Aorta (tissue), 5 donors: ENCODE results near the gene CHAC2. TPM values are rescaled to one million over a fixed set of nuclear protein-coding genes. Genes with fewer than 3 reads are reported as not detected.
"Not testable (repeated sequence)": the region's sequence is repeated elsewhere in the genome, so short reads cannot be mapped to it uniquely, and the experiment has no call there.

ENCODE experiments used
- ATAC-seq: fragments of 200-7000 bp; cut with Tn5 transposase; one replicate; pipeline ENCODE4 v1.9.1; 2022; ENCODE audit warnings: moderate library complexity; ENCODE audit not compliant: low FRiP score
- DNase-seq, 2 donors: peaks; one replicate each; pipeline ENCODE4 v3.0.0-alpha.2; 2020
- H3K27ac ChIP-seq, 2 donors: one replicate each; pipeline ENCODE4 v1.5.1; 2013; ENCODE audit warnings: low read length in 2 of 2, mild to moderate bottlenecking in 2 of 2, moderate library complexity in 2 of 2, control low read depth in 1 of 2, inconsistent platforms in 1 of 2, low read depth in 1 of 2
- H3K27me3 ChIP-seq, 2 donors: one replicate each; pipeline ENCODE4 v1.6.1; 2013; ENCODE audit warnings: control low read depth in 1 of 2, low read length in 1 of 2, mild to moderate bottlenecking in 1 of 2, moderate library complexity in 1 of 2; ENCODE audit not compliant: insufficient read depth in 2 of 2, control insufficient read depth in 1 of 2
- H3K36me3 ChIP-seq, 2 donors: one replicate each; pipeline ENCODE4 v1.6.1; 2013; ENCODE audit warnings: control low read depth in 1 of 2, low read length in 1 of 2, mild to moderate bottlenecking in 1 of 2; ENCODE audit not compliant: insufficient read depth in 2 of 2, control insufficient read depth in 1 of 2
- H3K4me1 ChIP-seq, 2 donors: one replicate each; pipeline ENCODE4 v1.6.1; 2013; ENCODE audit warnings: low read length in 2 of 2, control low read depth in 1 of 2, mild to moderate bottlenecking in 1 of 2, moderate library complexity in 1 of 2; ENCODE audit not compliant: insufficient read depth in 2 of 2, control insufficient read depth in 1 of 2
- H3K4me3 ChIP-seq, 2 donors: one replicate each; pipeline ENCODE4 v1.5.1; 2013; ENCODE audit warnings: low read length in 2 of 2, control low read depth in 1 of 2, mild to moderate bottlenecking in 1 of 2
- H3K9me3 ChIP-seq: one replicate; pipeline ENCODE4 v1.6.1; 2013; ENCODE audit warnings: mild to moderate bottlenecking, low read length; ENCODE audit not compliant: control insufficient read depth
- WGBS, 2 donors: extraction: QIAGEN DNeasy Blood & Tissue Kit; methylation state at CpG; one replicate each; pipeline ENCODE4 v1.1.7; 2013; 5-methylcytosine and 5-hydroxymethylcytosine counted together
- intact Hi-C, 2 donors: fragments of 100-400 bp; cut with DNase I; formaldehyde crosslinking; loops; one replicate each; pipeline versions ENCODE4 v1.14.2 to v1.15.0; 2022
- long read RNA-seq, 2 donors: library from polyadenylated mRNA; unstranded; transcript quantifications; one replicate each; pipeline ENCODE4 v2.0.0, GENCODE V29; 2020 to 2021
- polyA plus RNA-seq, 2 donors: library from polyadenylated mRNA; stranded (reverse); fragments of 200-250 nt; gene quantifications; one replicate each; pipeline ENCODE4 v1.2.3, GENCODE V29; 2013
- total RNA-seq, 2 donors: library from RNA; stranded (reverse); fragmentation: NEBNext Ultra II Directional; extraction: Animal tissue kit (Norgen Biotek cat#: 25700); gene quantifications; one replicate each; pipeline ENCODE4 v1.2.1, GENCODE V29; 2021
- donor health status: healthy with polysubstance abuse.
- donor health status: Bipolar disorder and iron deficiency.
- donor health status: DM: no; HTN: no; CAD: no.
- donor health status: DM: no; HTN: no; CAD: no.
- donor health status: DM: yes; HTN: yes; CAD: no.

Gene CHAC2
- total RNA-seq (1 to 10 TPM in 1 of 2 donors, under 1 TPM in 1; 0.75 to 1.3 TPM), polyA plus RNA-seq (1 to 10 TPM in 1 of 2 donors, under 1 TPM in 1; 0.61 to 5.5 TPM)
- long read RNA-seq, donor 1, partial matches to known transcripts, result 0 of 4 reads
- long read RNA-seq, donor 1, other reads (novel, unspliced or antisense), result 0 of 4 reads
- long read RNA-seq, donor 2, partial matches to known transcripts, result 0 of 5 reads
- long read RNA-seq, donor 2, other reads (novel, unspliced or antisense), result 4 of 5 reads

GRCh38 chr2:53767405-53768241, at the start of gene CHAC2:
Gene CHAC2 (plus strand): TSS chr2:53767804. CDS start chr2:53767887, 83 bp downstream.
- ATAC-seq (peak; percentile 96), DNase-seq (peak; percentile 89 to 96)
- H3K36me3 ChIP-seq, result peaks cover 0 to 2% of the 10 kb centered on the region in 2 donors
- peak within 1 kb of the TSS; percentile 22 to 76 for H3K27ac ChIP-seq
- H3K9me3 ChIP-seq, result no peaks in the 10 kb centered on the region
- intact Hi-C loops, result loop anchor here in 1 of 2 donors (2.0 kb wide), 1 partner anchor 19 kb away; the partner anchor contains the start of genes ASB3 and ERLEC1
- 0% methylated on average over 46 of the region's 46 CpGs for WGBS, 2 donors
- H3K4me3 ChIP-seq, result peak within 1 kb of the TSS; percentile 78 to 84
- H3K27me3 ChIP-seq, result no peaks in the 10 kb centered on the region
- peaks cover 0 to 4% of the 10 kb centered on the region in 2 donors for H3K4me1 ChIP-seq

- H3K27ac ChIP-seq, H3K9me3 ChIP-seq, ATAC-seq, H3K4me3 ChIP-seq, H3K27me3 ChIP-seq, DNase-seq, H3K4me1 ChIP-seq, H3K36me3 ChIP-seq, intact Hi-C loops: not testable (repeated sequence)
- 98% methylated on average over 3 of the region's 3 CpGs for WGBS, 2 donors
These were observed 46.7 kb upstream of the CHAC2 start for GRCh38 chr2:53720944-53721343.

DNA sequence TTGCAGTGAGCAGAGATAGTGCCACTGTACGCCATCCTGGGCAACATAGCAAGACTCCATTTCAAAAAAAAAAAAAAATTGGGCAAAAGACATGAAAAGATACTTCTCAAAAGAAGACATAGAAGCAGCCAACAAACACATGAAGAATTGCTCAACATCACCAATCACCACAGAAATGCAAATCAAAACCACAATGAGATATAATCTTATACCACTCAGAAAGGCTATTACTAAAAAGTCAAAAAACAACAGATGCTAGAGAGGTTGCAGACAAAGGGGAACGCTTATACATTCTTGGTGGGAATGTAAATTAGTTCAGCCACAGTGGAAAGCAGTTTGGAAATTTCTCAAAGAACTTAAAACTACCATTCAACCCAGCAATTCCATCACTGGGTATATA, 43.1 kb upstream of the CHAC2 start:
- Histone ChIP-seq H3K36me3 (no peaks in the 10 kb centered on the region), H3K4me3 (no peak overlapping the region), H3K9me3 (no peaks in the 10 kb centered on the region), H3K27ac (no peak overlapping the region), H3K27me3 (no peaks in the 10 kb centered on the region), H3K4me1 (no peaks in the 10 kb centered on the region)
- intact Hi-C loops, result no loop called here
- no peak for ATAC-seq
- no peak for DNase-seq
- WGBS, 2 donors, result 92 to 98% methylated on average over 2 of the region's 2 CpGs

GRCh38 chr2:53725662-53726061, 41.9 kb upstream of the CHAC2 start:
- Histone ChIP-seq H3K4me3 (no peak overlapping the region), H3K27me3 (no peaks in the 10 kb centered on the region), H3K4me1 (no peaks in the 10 kb centered on the region), H3K9me3 (no peaks in the 10 kb centered on the region), H3K36me3 (no peaks in the 10 kb centered on the region), H3K27ac (no peak overlapping the region)
- WGBS, 2 donors, result 86 to 87% methylated on average over 4 of the region's 4 CpGs
- DNase-seq (no peak), ATAC-seq (no peak)
- intact Hi-C loops, result no loop called here

GRCh38 chr2:53727921-53728320, 39.7 kb upstream of the CHAC2 start:
- no peaks in the 10 kb centered on the region for H3K27me3 ChIP-seq
- no peaks in the 10 kb centered on the region for H3K9me3 ChIP-seq
- no peak overlapping the region for H3K4me3 ChIP-seq
- no peak for ATAC-seq
- no peaks in the 10 kb centered on the region for H3K4me1 ChIP-seq
- DNase-seq, result no peak
- 90 to 91% methylated on average over 3 of the region's 3 CpGs for WGBS, 2 donors
- no peaks in the 10 kb centered on the region for H3K36me3 ChIP-seq
- no peak overlapping the region for H3K27ac ChIP-seq
- intact Hi-C loops, result no loop called here

DNA sequence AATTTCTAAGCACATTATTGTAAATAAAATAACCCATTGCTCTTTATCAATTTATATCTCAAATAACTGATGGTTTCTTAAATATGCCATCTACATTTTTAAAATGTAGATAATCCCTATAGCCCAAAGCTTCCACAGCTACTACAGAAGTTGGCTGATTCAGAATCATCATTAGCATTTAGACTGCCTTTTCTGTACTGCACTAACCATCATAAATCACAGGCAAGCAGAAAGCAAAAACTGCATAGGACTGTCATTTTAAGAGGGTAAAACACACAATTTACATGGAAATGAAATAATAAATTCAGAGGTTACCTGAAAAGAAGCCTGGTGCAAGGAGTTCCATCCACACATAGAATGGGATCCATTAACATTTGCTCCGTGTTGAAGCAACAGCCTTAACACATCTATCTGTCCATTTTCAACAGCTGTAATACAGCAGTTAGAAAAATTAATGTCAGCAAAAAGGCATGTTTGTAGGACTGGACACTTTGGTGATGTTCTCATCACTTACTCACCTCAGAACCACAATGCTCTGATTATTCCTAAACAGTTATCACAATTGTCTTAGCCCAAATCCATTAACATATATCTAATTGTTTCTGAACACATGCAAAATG, 38.4 kb upstream of the CHAC2 start:
- intact Hi-C loops, result no loop called here
- ATAC-seq, result no peak
- DNase-seq, result no peak
- Histone ChIP-seq H3K36me3 (no peaks in the 10 kb centered on the region), H3K4me1 (no peaks in the 10 kb centered on the region), H3K27ac (no peak overlapping the region), H3K9me3 (no peaks in the 10 kb centered on the region), H3K4me3 (no peak overlapping the region), H3K27me3 (no peaks in the 10 kb centered on the region)
- 85 to 86% methylated on average over 1 of the region's 1 CpG for WGBS, 2 donors

DNA sequence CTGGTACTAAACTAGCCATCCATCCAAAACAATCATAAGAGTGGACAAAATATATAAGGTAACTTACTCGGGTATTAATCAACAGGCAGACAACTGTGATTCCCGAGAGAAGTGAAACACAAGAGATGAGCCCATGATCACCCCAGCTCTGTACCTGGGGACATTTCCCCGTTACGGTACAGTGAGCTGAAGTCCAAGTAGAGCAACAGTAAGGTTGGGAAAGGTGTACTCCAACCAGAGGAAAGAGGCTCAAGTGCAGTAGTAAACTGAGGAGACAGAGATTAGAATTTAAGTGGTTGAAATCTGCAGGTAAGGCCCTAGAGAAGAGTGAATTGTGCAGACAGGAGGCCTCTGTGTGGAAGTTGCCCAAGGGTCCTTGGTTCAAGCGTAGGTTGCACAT, 30.5 kb upstream of the CHAC2 start:
- intact Hi-C loops, result no loop called here
- WGBS, 2 donors, result 95 to 96% methylated on average over 5 of the region's 5 CpGs
- no peak for DNase-seq
- H3K9me3 ChIP-seq, result no peaks in the 10 kb centered on the region
- no peaks in the 10 kb centered on the region for H3K27me3 ChIP-seq
- H3K4me3 ChIP-seq, result no peak overlapping the region
- no peak for ATAC-seq
- no peak overlapping the region for H3K27ac ChIP-seq
- H3K4me1 ChIP-seq, result peaks cover 0 to 3% of the 10 kb centered on the region in 2 donors
- no peaks in the 10 kb centered on the region for H3K36me3 ChIP-seq

DNA sequence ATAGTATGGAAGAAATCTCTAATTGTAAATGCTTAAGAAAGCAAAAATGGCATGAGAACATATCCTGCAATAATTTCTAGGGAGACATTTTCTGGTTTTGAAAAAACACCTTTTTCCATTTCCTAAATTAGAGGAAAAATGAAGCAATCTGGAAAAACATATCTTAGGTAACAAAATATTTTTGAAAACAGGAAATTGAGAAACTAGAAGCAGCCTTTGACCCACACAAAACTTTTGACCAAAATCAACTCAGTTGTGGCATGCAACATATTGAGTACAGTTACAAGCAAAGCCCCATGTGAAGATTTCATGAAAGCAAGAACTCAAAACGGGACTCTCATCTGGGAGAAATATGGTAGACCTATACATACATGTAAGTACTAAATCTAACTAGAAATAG, 28.6 kb upstream of the CHAC2 start:
- intact Hi-C loops, result no loop called here
- 63 to 80% methylated on average over 1 of the region's 1 CpG for WGBS, 2 donors
- no peaks in the 10 kb centered on the region for H3K36me3 ChIP-seq
- H3K4me3 ChIP-seq, result no peak overlapping the region
- H3K9me3 ChIP-seq, result no peaks in the 10 kb centered on the region
- ATAC-seq (no peak), DNase-seq (no peak)
- H3K27ac ChIP-seq, result no peak overlapping the region
- H3K4me1 ChIP-seq, result peaks cover 0 to 3% of the 10 kb centered on the region in 2 donors
- no peaks in the 10 kb centered on the region for H3K27me3 ChIP-seq
